ENCODE measurements around the gene H2AZ2.
A peak's percentile ranks its signal among the peaks of the same experiment; 100 is the strongest.
"Not testable (repeated sequence)": the region's sequence is repeated elsewhere in the genome, so short reads cannot be mapped to it uniquely, and the experiment has no call there.

The H2AZ2 gene

GRCh38 chr7:44824894-44825526, 22.9 kb downstream of the H2AZ2 start:
- FAIRE-seq (no peak), DNase-seq (ENCODE audit: insufficient read length, low spot score) (no peak)

- no peak for DNase-seq (ENCODE audit: insufficient read length, low spot score)
- FAIRE-seq, result no peak
Observed at GRCh38 chr7:44823255-44823781, 24.6 kb downstream of the H2AZ2 start.

GRCh38 chr7:44819292-44819691, 28.6 kb downstream of the H2AZ2 start:
- FAIRE-seq, result no peak
- DNase-seq (ENCODE audit: insufficient read length, low spot score), result no peak

GRCh38 chr7:44814919-44815318, 33.0 kb downstream of the H2AZ2 start:
- no peak for FAIRE-seq
- no peak for DNase-seq (ENCODE audit: insufficient read length, low spot score)

DNA sequence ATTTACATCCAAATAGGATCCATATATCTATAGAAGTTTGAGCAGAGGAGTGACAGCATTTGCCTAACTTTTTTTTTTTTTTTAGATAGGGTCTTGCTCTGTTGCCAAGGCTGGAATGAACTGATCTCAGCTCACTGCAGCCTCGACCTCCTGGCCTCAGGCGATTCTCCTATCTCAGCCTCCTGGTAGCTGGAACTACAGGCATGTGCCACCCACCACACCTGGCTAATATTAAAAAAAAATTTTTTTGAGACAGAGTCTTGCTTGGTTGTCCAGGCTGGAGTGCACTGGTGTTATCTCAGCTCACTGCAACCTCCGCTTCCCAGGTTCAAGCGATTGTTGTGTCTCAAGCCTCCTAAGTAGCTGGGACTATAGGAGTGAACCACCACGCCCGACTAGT, 36.3 kb downstream of the H2AZ2 start:
- FAIRE-seq, result no peak
- DNase-seq (ENCODE audit: insufficient read length, low spot score), result no peak

- FAIRE-seq, result no peak
- DNase-seq (ENCODE audit: insufficient read length, low spot score), result no peak
Observed at GRCh38 chr7:44811093-44811492, 36.8 kb downstream of the H2AZ2 start.

- DNase-seq (ENCODE audit: insufficient read length, low spot score), result no peak
- FAIRE-seq, result no peak
Observed at GRCh38 chr7:44808914-44809393, 38.9 kb downstream of the H2AZ2 start.

DNA sequence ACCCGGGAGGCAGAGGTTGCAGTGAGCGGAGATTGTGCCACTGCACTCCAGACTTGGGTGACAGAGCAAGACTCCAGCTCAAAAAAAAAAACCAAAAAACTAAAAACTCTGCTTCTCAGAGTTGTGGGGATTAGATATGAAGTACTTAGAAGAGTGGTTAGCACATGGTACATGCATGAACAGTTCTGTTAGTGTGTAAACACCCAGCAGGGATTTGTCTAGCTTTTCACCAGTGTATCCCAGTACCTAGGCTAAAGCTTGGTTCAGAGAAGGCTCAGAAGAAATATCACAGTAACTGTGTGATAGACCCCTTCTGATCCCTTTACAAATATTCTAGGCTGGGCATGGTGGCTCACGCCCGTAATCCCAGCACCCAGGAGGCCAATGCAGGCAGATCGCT, 41.9 kb downstream of the H2AZ2 start:
- DNase-seq (ENCODE audit: insufficient read length, low spot score) (no peak), FAIRE-seq (no peak)

DNA sequence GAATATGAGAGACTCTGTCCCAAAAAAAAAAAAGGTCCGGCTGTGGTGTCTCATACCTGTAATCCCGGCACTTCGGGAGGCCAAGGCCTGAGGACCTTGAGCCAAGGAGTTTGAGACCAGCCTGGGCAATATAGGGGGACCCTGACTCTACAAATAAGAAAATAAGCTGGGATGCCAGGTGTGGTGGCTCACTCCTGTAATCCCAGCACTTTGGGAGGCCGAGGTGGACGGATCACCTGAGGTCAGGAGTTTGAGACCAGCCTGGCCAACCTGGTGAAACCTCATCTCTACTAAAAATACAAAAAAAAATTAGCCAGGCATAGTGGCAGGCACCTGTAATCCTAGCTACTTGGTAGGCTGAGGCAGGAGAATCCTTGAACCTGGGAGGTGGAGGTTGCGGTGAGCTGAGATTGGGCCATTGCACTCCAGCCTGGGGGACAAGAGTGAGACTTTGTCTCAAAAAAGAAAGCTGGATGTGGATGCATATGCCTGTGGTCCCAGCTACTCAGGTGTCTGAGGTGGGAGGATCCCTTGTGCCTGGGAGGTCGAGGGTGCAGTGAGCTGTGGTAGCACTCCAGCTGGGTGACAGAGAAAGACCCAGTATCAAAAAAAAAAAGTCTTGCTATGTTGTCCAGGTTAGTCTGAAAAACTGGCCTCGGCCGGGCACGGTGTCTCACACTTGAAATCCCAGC, 43.9 kb downstream of the H2AZ2 start:
- not testable (repeated sequence) for DNase-seq (ENCODE audit: insufficient read length, low spot score); FAIRE-seq

GRCh38 chr7:44802418-44803025, 45.4 kb downstream of the H2AZ2 start:
- no peak for DNase-seq (ENCODE audit: insufficient read length, low spot score)
- FAIRE-seq, result no peak

DNA sequence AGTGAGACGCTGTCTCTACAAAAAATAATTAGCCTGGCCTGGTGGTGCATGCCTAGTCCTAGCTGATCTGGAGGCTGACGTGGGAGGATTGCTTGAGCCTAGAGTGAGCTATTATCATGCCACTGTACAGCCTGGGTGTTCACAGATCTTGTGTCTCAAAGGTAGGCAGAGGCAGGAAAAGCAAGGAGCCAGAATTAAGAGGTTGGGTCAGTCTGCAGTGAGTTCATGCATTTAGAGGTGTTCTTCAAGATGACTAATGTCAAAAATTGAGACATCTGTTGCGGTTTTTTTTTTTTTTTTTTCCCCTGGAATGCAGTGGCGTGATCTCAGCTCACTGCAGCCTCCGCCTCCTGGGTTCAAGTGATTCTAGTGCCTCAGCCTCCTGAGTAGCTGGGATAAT, 46.0 kb downstream of the H2AZ2 start:
- FAIRE-seq (no peak), DNase-seq (ENCODE audit: insufficient read length, low spot score) (no peak)

DNA sequence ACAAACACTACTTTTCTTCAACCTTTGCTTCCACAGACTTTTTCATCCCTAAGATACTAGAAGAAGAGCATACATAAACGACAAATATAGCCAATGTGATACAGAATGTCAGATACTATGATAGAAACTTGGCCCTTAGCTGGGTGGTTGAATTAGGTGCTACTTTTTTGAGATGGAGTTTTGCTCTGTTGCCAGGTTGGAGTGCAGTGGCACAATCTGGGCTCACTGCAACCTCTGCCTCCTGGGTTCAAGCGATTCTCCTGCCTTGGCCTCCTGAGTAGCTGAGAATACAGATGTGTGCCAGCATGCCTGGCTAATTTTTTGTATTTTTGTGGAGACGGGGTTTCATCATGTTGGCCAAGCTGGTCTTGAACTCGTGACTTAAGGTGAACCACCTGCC, 47.9 kb downstream of the H2AZ2 start:
- DNase-seq (ENCODE audit: insufficient read length, low spot score), result no peak
- no peak for FAIRE-seq

GRCh38 chr7:44798649-44799305, 49.1 kb downstream of the H2AZ2 start:
- no peak for DNase-seq (ENCODE audit: insufficient read length, low spot score)
- FAIRE-seq, result no peak

DNA sequence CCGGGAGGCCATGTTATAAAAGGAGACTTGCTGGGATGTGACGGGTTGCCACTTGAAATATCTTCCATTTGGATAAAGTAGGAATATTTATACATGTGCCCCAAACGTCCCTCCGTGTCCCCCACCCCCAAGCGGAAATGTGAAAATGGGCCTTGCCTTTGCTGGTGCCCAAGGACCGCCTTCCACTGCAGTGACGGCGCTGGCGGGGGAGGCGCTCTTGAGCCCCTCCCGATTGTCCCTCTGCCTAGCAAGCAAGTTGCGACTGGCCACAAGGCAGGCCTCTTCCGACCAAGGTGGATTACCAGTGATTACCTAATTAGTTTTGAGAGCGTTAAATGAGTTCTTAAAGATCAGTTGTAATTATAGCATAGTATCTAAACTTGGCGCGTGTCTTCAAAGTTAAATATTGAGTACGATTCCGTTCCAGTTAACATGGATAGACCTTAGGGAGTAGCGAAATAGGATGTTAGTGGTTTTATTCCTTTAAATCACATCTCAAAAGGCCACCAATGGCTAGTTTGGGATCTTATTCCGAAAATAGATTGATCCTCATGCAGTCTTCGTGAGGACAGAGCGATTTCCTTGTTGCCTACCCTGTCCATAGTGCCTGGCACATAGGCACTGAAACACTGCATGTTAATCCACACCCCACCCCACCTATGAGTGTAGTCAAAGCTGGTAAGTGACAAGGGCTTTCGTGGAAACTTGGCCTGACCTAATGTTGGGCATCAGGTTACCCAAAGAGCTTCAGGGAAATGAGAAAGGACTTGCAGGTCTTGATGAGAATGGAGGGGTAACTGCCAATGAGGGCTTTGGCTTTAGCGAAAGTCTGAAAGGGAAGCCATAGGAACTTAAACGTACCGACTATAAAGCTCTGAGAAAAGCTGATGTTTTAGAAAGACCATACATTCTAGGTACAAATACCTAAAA, 50.3 kb downstream of the H2AZ2 start:
- DNase-seq (ENCODE audit: insufficient read length, low spot score) (peak; percentile 75), FAIRE-seq (no peak)

- no peak for FAIRE-seq
- peak; percentile 99 for DNase-seq (ENCODE audit: insufficient read length, low spot score)
Observed at GRCh38 chr7:44796504-44797328, 51.2 kb downstream of the H2AZ2 start, which contains the start of gene PPIA. PPIA (plus strand) TSS chr7:44796681; CDS start chr7:44796725, 44 bp downstream.

DNA sequence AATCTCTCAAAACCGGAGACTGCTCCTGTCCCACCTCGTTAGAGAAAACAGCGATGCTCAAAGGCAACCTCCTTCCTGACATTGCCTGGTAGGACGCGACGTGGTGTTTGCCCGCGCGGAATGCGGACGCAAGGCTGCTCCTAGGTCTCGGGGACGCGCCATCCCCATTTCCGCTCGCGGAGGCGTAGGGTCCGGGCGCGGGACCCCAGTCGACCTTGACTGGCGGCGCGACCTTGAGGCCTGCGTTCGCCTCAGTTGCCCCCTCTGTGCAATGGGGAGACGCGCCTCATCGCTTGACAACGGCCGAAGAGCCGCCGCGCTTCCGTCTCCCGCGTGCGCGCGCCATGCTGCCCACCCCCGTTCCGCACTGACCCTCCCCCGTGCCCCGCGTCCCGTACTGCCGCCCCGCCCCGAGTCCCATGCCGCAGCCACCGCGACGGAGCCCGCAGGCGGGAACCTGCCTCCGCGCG, 51.8 kb downstream of the H2AZ2 start:
- peak; percentile 57 for DNase-seq (ENCODE audit: insufficient read length, low spot score)
- no peak for FAIRE-seq

- no peak for DNase-seq (ENCODE audit: insufficient read length, low spot score)
Observed at GRCh38 chr7:44794331-44794730, 53.6 kb downstream of the H2AZ2 start.

GRCh38 chr7:44793919-44794318, 54.0 kb downstream of the H2AZ2 start:
- DNase-seq (ENCODE audit: insufficient read length, low spot score) (no peak), FAIRE-seq (no peak)

More at GRCh38 chr7:44794331-44794730, 53.6 kb downstream of the H2AZ2 start:
- FAIRE-seq, result no peak
